GM20000 (cell line): ENCODE data around the gene KIAA0825.

ENCODE experiments used
- DNase-seq: peaks from one replicate; pipeline ENCODE4 v3.0.0; 2012; ENCODE audit warnings: low spot score
- CTCF ChIP-seq: IDR thresholded peaks from 2 replicates; pipeline ENCODE4 v1.5.1; 2012; ENCODE audit warnings: mild to moderate bottlenecking, control low read depth; ENCODE audit errors: extremely low read depth, missing control alignments

Gene KIAA0825

GRCh38 chr5:94618493-94619328 lies at the start of gene KIAA0825, which contains the start of gene SLF1:
KIAA0825 (minus strand) TSS chr5:94618604; CDS start chr5:94537126, 81,478 bp downstream.
SLF1 (plus strand) TSS chr5:94618669; CDS start chr5:94628811, 10,142 bp downstream.
- no peak for TF ChIP-seq CTCF
- peak; percentile 86 for DNase-seq

- no peak for TF ChIP-seq CTCF
- no peak for DNase-seq
Observed at GRCh38 chr5:94667937-94668336, 49.5 kb upstream of the KIAA0825 start.

- DNase-seq, result no peak
Observed at GRCh38 chr5:94661086-94661485, 42.7 kb upstream of the KIAA0825 start.

GRCh38 chr5:94660506-94660905 lies 42.1 kb upstream of the KIAA0825 start:
- no peak for DNase-seq
- no peak for TF ChIP-seq CTCF

More at GRCh38 chr5:94661086-94661485, 42.7 kb upstream of the KIAA0825 start:
- no peak for TF ChIP-seq CTCF

- no peak for TF ChIP-seq CTCF
- no peak for DNase-seq
Observed at GRCh38 chr5:94658272-94658671, 39.9 kb upstream of the KIAA0825 start.

- no peak for DNase-seq
- no peak for TF ChIP-seq CTCF
Observed at GRCh38 chr5:94649874-94650273, 31.5 kb upstream of the KIAA0825 start.

GRCh38 chr5:94646758-94647157 lies 28.4 kb upstream of the KIAA0825 start:
- DNase-seq, result no peak
- no peak for TF ChIP-seq CTCF
